K562 (cell line): ENCODE measurements around the gene OSCAR.

ENCODE experiments used
- CBX3 ChIP-seq, 2 experiments: IDR thresholded peaks; 1 replicate in 1 of 2; 2 replicates in 1 of 2; pipeline ENCODE4 v1.6.1; 2012; ENCODE audit warnings: inconsistent platforms in 2 of 2, low read length in 2 of 2, borderline replicate concordance in 1 of 2, control low read depth in 1 of 2
- CCNT2 ChIP-seq: IDR thresholded peaks from 2 replicates; pipeline ENCODE4 v1.6.1; 2011; ENCODE audit warnings: borderline replicate concordance, low read depth, mild to moderate bottlenecking, moderate library complexity, mixed read lengths, low read length; ENCODE audit not compliant: insufficient read length; ENCODE audit errors: extremely low read depth
- CREM ChIP-seq: IDR thresholded peaks from 2 replicates; pipeline ENCODE4 v1.6.1; 2014; ENCODE audit warnings: antibody characterized with exemption, low read depth
- ESRRA ChIP-seq: fragments of 450-650 bp; IDR thresholded peaks from 2 replicates; pipeline ENCODE4 v1.6.1; 2014; ENCODE audit warnings: low read depth, mild to moderate bottlenecking, moderate library complexity, borderline replicate concordance
- NUFIP1 ChIP-seq: fragments of 450-650 bp; IDR thresholded peaks from 2 replicates; pipeline ENCODE4 v1.6.1; 2018; ENCODE audit not compliant: partially characterized antibody
- RAD51 ChIP-seq: fragments of 450-650 bp; IDR thresholded peaks from 2 replicates; pipeline ENCODE4 v1.7.1; 2016; ENCODE audit warnings: low read depth, mild to moderate bottlenecking, borderline replicate concordance
- ZNF121 ChIP-seq: sonication (generic); formaldehyde crosslinking; conservative IDR thresholded peaks from 2 replicates; pipeline ENCODE4 v1.8.0; 2022; ENCODE audit warnings: missing genetic modification reagents
- ZNF124 ChIP-seq: sonication (generic); formaldehyde crosslinking; IDR thresholded peaks from 2 replicates; pipeline ENCODE4 v1.8.1; 2022; ENCODE audit warnings: missing genetic modification reagents
- ZNF133 ChIP-seq: fragments of 250-450 bp; sonication (Bioruptor Pico); IDR thresholded peaks from 2 replicates; pipeline ENCODE4 v1.4.0; 2020; ENCODE audit warnings: mild to moderate bottlenecking
- TF ChIP-seq, protein P1 (sequence below), 2 experiments: fragments of 450-650 bp; formaldehyde crosslinking in 1 of 2; IDR thresholded peaks; 2 replicates each; pipeline versions ENCODE4 v1.4.0 to v1.6.1; 2014 to 2020; ENCODE audit warnings: mild to moderate bottlenecking in 2 of 2, borderline replicate concordance in 1 of 2, low read depth in 1 of 2
- TF ChIP-seq, protein P2 (sequence below): sonication (generic); formaldehyde crosslinking; IDR thresholded peaks from 2 replicates; pipeline ENCODE4 v1.8.1; 2023; ENCODE audit warnings: mild to moderate bottlenecking, missing genetic modification reagents
- TF ChIP-seq, protein P3 (sequence below): sonication (generic); formaldehyde crosslinking; IDR thresholded peaks from 2 replicates; pipeline ENCODE4 v1.8.0; 2022; ENCODE audit warnings: mild to moderate bottlenecking, missing genetic modification reagents, borderline replicate concordance
- TF ChIP-seq, protein P4 (sequence below), 3 experiments: IDR thresholded peaks in 2 of 3; conservative IDR thresholded peaks in 1 of 3; 2 replicates each; pipeline ENCODE4 v1.5.1; 2011 to 2012; ENCODE audit warnings: low read length in 3 of 3, mild to moderate bottlenecking in 3 of 3, control low read depth in 2 of 3, improper control_type of control experiment in 1 of 3, inconsistent platforms in 1 of 3, low read depth in 1 of 3, mixed read lengths in 1 of 3, moderate library complexity in 1 of 3; ENCODE audit not compliant: insufficient read depth in 2 of 3

DNA sequence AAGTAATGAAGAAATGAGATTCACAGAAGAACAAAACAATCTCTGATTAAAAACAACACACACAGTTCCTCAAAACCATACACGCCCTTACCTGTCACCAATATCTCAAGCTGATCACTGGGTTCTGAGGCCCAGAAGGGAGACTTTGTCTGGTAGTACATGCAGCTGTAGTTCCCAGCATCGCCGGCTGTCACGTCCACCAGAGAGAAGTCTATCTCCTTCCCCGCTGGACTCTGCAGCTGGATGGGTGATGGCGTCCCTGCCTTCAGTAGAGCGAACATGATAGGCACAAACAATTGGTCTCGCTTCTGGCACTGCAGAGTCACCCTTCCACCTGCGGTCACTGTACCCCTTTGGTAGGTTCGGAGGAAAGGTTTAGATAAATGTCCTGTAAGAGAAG is 26.8 kb downstream of the OSCAR start:
- TF ChIP-seq RAD51 (no peak), NUFIP1 (no peak), CBX3 (IDR thresholded peaks at IDR 0.05; ENCODE audit: borderline replicate concordance in 1 of 2, low read length in 2 of 2) (no peak), ZNF124 (no peak), ESRRA (no peak), ZNF133 (CRISPR knock-in tag) (no peak), CCNT2 (no peak), ZNF121 (CRISPR knock-in tag) (no peak), CREM (no peak)
- TF ChIP-seq, protein P1, sequence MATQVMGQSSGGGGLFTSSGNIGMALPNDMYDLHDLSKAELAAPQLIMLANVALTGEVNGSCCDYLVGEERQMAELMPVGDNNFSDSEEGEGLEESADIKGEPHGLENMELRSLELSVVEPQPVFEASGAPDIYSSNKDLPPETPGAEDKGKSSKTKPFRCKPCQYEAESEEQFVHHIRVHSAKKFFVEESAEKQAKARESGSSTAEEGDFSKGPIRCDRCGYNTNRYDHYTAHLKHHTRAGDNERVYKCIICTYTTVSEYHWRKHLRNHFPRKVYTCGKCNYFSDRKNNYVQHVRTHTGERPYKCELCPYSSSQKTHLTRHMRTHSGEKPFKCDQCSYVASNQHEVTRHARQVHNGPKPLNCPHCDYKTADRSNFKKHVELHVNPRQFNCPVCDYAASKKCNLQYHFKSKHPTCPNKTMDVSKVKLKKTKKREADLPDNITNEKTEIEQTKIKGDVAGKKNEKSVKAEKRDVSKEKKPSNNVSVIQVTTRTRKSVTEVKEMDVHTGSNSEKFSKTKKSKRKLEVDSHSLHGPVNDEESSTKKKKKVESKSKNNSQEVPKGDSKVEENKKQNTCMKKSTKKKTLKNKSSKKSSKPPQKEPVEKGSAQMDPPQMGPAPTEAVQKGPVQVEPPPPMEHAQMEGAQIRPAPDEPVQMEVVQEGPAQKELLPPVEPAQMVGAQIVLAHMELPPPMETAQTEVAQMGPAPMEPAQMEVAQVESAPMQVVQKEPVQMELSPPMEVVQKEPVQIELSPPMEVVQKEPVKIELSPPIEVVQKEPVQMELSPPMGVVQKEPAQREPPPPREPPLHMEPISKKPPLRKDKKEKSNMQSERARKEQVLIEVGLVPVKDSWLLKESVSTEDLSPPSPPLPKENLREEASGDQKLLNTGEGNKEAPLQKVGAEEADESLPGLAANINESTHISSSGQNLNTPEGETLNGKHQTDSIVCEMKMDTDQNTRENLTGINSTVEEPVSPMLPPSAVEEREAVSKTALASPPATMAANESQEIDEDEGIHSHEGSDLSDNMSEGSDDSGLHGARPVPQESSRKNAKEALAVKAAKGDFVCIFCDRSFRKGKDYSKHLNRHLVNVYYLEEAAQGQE (IDR thresholded peaks at IDR 0.05; ENCODE audit: borderline replicate concordance): no peak
- TF ChIP-seq, protein P1 (CRISPR knock-in tag; IDR thresholded peaks at IDR 0.05; ENCODE audit: low read depth): no peak
- TF ChIP-seq, protein P2, sequence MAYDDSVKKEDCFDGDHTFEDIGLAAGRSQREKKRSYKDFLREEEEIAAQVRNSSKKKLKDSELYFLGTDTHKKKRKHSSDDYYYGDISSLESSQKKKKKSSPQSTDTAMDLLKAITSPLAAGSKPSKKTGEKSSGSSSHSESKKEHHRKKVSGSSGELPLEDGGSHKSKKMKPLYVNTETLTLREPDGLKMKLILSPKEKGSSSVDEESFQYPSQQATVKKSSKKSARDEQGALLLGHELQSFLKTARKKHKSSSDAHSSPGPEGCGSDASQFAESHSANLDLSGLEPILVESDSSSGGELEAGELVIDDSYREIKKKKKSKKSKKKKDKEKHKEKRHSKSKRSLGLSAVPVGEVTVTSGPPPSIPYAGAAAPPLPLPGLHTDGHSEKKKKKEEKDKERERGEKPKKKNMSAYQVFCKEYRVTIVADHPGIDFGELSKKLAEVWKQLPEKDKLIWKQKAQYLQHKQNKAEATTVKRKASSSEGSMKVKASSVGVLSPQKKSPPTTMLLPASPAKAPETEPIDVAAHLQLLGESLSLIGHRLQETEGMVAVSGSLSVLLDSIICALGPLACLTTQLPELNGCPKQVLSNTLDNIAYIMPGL (CRISPR knock-in tag): no peak
- TF ChIP-seq, protein P3, sequence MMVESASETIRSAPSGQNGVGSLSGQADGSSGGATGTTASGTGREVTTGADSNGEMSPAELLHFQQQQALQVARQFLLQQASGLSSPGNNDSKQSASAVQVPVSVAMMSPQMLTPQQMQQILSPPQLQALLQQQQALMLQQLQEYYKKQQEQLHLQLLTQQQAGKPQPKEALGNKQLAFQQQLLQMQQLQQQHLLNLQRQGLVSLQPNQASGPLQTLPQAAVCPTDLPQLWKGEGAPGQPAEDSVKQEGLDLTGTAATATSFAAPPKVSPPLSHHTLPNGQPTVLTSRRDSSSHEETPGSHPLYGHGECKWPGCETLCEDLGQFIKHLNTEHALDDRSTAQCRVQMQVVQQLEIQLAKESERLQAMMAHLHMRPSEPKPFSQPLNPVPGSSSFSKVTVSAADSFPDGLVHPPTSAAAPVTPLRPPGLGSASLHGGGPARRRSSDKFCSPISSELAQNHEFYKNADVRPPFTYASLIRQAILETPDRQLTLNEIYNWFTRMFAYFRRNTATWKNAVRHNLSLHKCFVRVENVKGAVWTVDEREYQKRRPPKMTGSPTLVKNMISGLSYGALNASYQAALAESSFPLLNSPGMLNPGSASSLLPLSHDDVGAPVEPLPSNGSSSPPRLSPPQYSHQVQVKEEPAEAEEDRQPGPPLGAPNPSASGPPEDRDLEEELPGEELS (CRISPR knock-in tag): no peak
- TF ChIP-seq, protein P4, sequence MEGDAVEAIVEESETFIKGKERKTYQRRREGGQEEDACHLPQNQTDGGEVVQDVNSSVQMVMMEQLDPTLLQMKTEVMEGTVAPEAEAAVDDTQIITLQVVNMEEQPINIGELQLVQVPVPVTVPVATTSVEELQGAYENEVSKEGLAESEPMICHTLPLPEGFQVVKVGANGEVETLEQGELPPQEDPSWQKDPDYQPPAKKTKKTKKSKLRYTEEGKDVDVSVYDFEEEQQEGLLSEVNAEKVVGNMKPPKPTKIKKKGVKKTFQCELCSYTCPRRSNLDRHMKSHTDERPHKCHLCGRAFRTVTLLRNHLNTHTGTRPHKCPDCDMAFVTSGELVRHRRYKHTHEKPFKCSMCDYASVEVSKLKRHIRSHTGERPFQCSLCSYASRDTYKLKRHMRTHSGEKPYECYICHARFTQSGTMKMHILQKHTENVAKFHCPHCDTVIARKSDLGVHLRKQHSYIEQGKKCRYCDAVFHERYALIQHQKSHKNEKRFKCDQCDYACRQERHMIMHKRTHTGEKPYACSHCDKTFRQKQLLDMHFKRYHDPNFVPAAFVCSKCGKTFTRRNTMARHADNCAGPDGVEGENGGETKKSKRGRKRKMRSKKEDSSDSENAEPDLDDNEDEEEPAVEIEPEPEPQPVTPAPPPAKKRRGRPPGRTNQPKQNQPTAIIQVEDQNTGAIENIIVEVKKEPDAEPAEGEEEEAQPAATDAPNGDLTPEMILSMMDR (IDR thresholded peaks at IDR 0.05 in 2 of 3, conservative IDR thresholded peaks at IDR 0.05 in 1 of 3; ENCODE audit: insufficient read depth in 2 of 3, low read depth in 1 of 3, low read length in 3 of 3): no peak
